ENCODE results near the gene PCNX3. TPM values are rescaled to one million over a fixed set of nuclear protein-coding genes. Genes with fewer than 3 reads are reported as not detected.
A peak's percentile ranks its signal among the peaks of the same experiment; 100 is the strongest.

Gene PCNX3
- total and polyA plus RNA-seq, 2 of the 4 experiments (the other 2 are of a cell fraction), result 5.6 to 33.2 TPM

DNA sequence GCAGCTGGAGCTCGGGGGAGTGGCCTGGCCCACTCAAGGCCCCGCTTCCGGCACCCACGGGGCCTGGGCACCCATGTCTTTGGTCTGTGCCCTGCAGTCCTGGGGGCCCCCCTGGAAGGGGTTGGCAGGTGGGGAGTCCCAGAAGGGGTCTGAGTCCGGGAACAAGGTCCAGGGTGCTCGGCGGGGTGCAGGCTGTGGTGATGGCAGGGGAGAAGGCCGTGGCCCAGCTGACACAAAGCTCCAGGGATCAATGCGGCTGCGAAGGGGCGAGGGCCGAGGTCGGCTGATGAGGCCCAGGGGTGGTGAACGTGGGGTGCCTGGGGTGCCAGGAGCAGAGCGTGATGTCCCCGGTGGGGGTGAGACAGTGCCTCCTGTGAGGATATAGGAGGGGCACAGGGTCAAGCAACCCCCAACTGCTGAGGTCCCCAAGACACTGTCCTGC is 17.3 kb upstream of the PCNX3 start:
- H2BK5ac ChIP-seq (ENCODE audit: low read depth, low read length, poor library complexity, severe bottlenecking), result no peak overlapping the region
- H4K5ac ChIP-seq (ENCODE audit: low read depth, low read length), result no peak overlapping the region
- H2BK20ac ChIP-seq (ENCODE audit: low read depth, low read length), result no peak overlapping the region
- no peak overlapping the region for H3K56ac ChIP-seq (ENCODE audit: extremely low read depth, insufficient read depth, low read length)
- H2AFZ ChIP-seq (replicated peaks; ENCODE audit: low read length, poor library complexity), result no peak overlapping the region
- intact Hi-C loops (cut with micrococcal nuclease) (no loop called here), dilution Hi-C loops (cut with HindIII; ENCODE audit: low sequenced_read_pairs, unreplicated experiment) (no loop called here), in situ Hi-C loops (cut with MboI; ENCODE audit: low sequenced_read_pairs) (no loop called here)
- peaks cover 28% of the 10 kb centered on the region for H3K36me3 ChIP-seq (ENCODE audit: control insufficient read depth, insufficient read depth, low read length)
- peak overlapping the region; percentile 28 for H2AK9ac ChIP-seq (replicated peaks; ENCODE audit: low read depth, low read length, poor library complexity)
- H4K20me1 ChIP-seq (ENCODE audit: insufficient read depth, low read length), result peaks cover 5% of the 10 kb centered on the region
- no peak overlapping the region for H4K91ac ChIP-seq (ENCODE audit: insufficient read depth, low read depth, low read length)
- H4K8ac ChIP-seq (ENCODE audit: low read depth in 2 of 2, low read length in 2 of 2), result no peak overlapping the region
- H3K4me1 ChIP-seq (ENCODE audit: control insufficient read depth, insufficient read depth, low read length), result no peaks in the 10 kb centered on the region
- ATAC-seq (ENCODE audit: low read depth), result no peak
- no peaks in the 10 kb centered on the region for H3K27me3 ChIP-seq (ENCODE audit: control insufficient read depth, insufficient read depth, low read length)
- H2BK120ac ChIP-seq (ENCODE audit: low read depth, low read length), result no peak overlapping the region
- H2BK15ac ChIP-seq (ENCODE audit: low read depth, low read length), result no peak overlapping the region
- H3K23ac ChIP-seq (ENCODE audit: low read depth, low read length), result no peak overlapping the region
- no peaks in the 10 kb centered on the region for H3K9me3 ChIP-seq (ENCODE audit: control insufficient read depth, insufficient read depth, low read length)
- POLR2A ChIA-PET (ENCODE audit: unreplicated experiment), result no interaction called here
- H3K14ac ChIP-seq (replicated peaks; ENCODE audit: low read depth, low read length), result no peak overlapping the region
- no peak overlapping the region for H3K18ac ChIP-seq (ENCODE audit: low read depth, low read length)
- no peak overlapping the region for H3K27ac ChIP-seq (ENCODE audit: insufficient read depth, low read length)
- TF ChIP-seq NFE2L2 (IDR thresholded peaks at IDR 0.05; ENCODE audit: low read depth, low read length), result no peak
- no peak for TF ChIP-seq CEBPB (IDR thresholded peaks at IDR 0.05; ENCODE audit: low read depth, low read length)
- no peak for TF ChIP-seq RFX5 (IDR thresholded peaks at IDR 0.05; ENCODE audit: low read depth, low read length)
- TF ChIP-seq CHD1 (IDR thresholded peaks at IDR 0.05; ENCODE audit: low read depth, low read length), result no peak
- no peak for TF ChIP-seq BHLHE40 (IDR thresholded peaks at IDR 0.05; ENCODE audit: low read depth, low read length)
- no peak for TF ChIP-seq RAD21 (IDR thresholded peaks at IDR 0.05; ENCODE audit: low read length)
- no peak for TF ChIP-seq MAZ (IDR thresholded peaks at IDR 0.05; ENCODE audit: borderline replicate concordance, low read depth, low read length)
- TF ChIP-seq SMC3 (IDR thresholded peaks at IDR 0.05; ENCODE audit: low read depth, low read length), result no peak
- TF ChIP-seq RCOR1 (IDR thresholded peaks at IDR 0.05; ENCODE audit: insufficient replicate concordance, low read length), result no peak
- TF ChIP-seq MAFK (IDR thresholded peaks at IDR 0.05; ENCODE audit: low read depth, low read length), result no peak
- H3K9ac ChIP-seq (ENCODE audit: low read depth, low read length), result no peak overlapping the region
- WGBS, 2 experiments (ENCODE audit: extremely low coverage in 2 of 2, insufficient read length in 1 of 2), result 93% methylated on average over 8 of the region's 16 CpGs; no CpG with 5 or more reads in 1 of the 2 experiments
- H3K4me3 ChIP-seq (ENCODE audit: insufficient read depth, low read depth, low read length), result no peak overlapping the region
- no peak overlapping the region for H3K4ac ChIP-seq (ENCODE audit: low read depth, low read length)
- no TSS peak for BruUV-seq (replicated peaks)
- DNase-seq, result no peak
- H3K79me1 ChIP-seq (ENCODE audit: low read depth in 1 of 2, low read length in 2 of 2), result 0 out of 4 replicates have a peak, but pooled peaks cover 0 to 3% of the 10 kb centered on the region in 2 experiments
- no peak overlapping the region for H3K4me2 ChIP-seq (ENCODE audit: low read depth, low read length)
- no peak overlapping the region for H2AK5ac ChIP-seq (ENCODE audit: low read depth, low read length)
- H3K9me1 ChIP-seq (ENCODE audit: insufficient read depth, low read length), result no peaks in the 10 kb centered on the region
- CTCF ChIA-PET, result no interaction called here
